ENCODE data around the gene APOA5. TPM values are rescaled to one million over a fixed set of nuclear protein-coding genes. Genes with fewer than 3 reads are reported as not detected.

The APOA5 gene
- total and polyA plus RNA-seq, 9 of the 15 experiments (the other 6 are each of a cell fraction or from before 2014, with no cell fraction given) = not detected

DNA sequence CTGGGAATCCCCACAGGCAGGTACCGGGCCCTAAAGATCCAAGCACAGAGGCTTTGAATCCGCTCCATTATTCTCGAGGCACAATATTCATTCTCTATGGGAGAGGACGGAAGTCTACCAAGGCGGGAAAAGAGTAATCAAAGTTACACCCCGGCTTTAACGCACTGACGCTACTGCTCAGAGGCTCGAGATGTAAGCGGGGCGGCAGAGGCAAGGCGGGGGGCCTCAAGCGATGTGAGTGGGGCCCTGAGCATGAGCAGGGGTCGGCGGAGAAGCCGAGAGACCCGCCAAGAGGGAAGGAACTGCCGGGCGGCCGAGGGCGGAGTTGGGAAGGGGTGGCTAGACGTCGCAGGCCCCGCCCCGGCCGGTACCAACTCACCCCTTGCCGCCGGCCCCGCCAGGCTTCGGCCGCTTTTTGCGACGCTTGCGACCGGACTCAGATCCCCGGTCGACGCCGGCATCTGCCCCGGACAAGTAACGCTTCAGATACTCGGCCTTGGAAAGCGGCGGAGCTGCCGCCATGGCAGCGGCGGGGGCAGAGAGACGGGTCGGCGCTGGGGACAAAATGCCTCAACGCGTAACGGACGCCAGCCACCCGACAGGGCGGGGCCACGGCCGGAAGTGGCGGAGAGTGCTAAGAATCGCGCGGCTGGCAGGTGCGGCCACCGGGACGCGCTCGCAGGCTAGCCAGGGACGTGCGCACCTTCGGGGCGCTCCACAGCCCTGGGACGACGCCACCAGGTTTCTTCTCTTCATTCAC, 19.1 kb downstream of the APOA5 start, which contains the start of gene BUD13 (continued):
- TF ChIP-seq JUN (IDR thresholded peaks at IDR 0.05; ENCODE audit: borderline replicate concordance, low read depth, low read length) = peak; percentile 10; the same call in 1 of the 2 replicates
- no peak; the same call in 1 of the 2 replicates for TF ChIP-seq JUN (CRISPR knock-in tag; IDR thresholded peaks at IDR 0.05; ENCODE audit: borderline replicate concordance)
- TF ChIP-seq RBM22 (IDR thresholded peaks at IDR 0.05; ENCODE audit: low read depth, low read length, poor library complexity, severe bottlenecking) = peak; percentile 58
- TF ChIP-seq HDGF (IDR thresholded peaks at IDR 0.05) = no peak
- peak; percentile 84 for TF ChIP-seq TFAP4 (CRISPR knock-in tag; IDR thresholded peaks at IDR 0.05; ENCODE audit: borderline replicate concordance)
- TF ChIP-seq MCM3 (IDR thresholded peaks at IDR 0.05) = no peak
- TF ChIP-seq YY1 (IDR thresholded peaks at IDR 0.05; ENCODE audit: borderline replicate concordance in 1 of 3, control insufficient read depth in 1 of 3, extremely low read depth in 1 of 3, insufficient read depth in 3 of 3, insufficient read length in 1 of 3, insufficient replicate concordance in 2 of 3, low read depth in 1 of 3, low read length in 2 of 3) = peak; percentile 69 to 96 (median 91)
- peak; percentile 65; the same call in 1 of the 2 replicates for TF ChIP-seq NKRF (IDR thresholded peaks at IDR 0.05; ENCODE audit: borderline replicate concordance)
- TF ChIP-seq TSC22D4 (tag; IDR thresholded peaks at IDR 0.05) = no peak
- no peak for TF ChIP-seq ZNF589 (CRISPR knock-in tag; IDR thresholded peaks at IDR 0.05; ENCODE audit: low read depth)
- no peak for TF ChIP-seq HBP1 (CRISPR knock-in tag; IDR thresholded peaks at IDR 0.05)
- TF ChIP-seq ILK (tag; IDR thresholded peaks at IDR 0.05; ENCODE audit: borderline replicate concordance, low read depth) = no peak
- peak; percentile 86 to 95 for TF ChIP-seq E2F6 (IDR thresholded peaks at IDR 0.05; ENCODE audit: borderline replicate concordance in 1 of 2, extremely low read depth in 1 of 2, insufficient read depth in 1 of 2, insufficient read length in 1 of 2, low read depth in 1 of 2, low read length in 1 of 2, poor library complexity in 1 of 2, severe bottlenecking in 1 of 2)
- TF ChIP-seq UBTF (IDR thresholded peaks at IDR 0.05; ENCODE audit: borderline replicate concordance in 1 of 2, low read depth in 2 of 2, low read length in 2 of 2) = 0 out of 4 replicates have a peak, but pooled peaks of 1 of the 2 experiments have one; percentile 14
- 0 out of 2 replicates have a peak, but pooled peaks have one; percentile 28 for TF ChIP-seq KLF13 (tag; IDR thresholded peaks at IDR 0.05; ENCODE audit: borderline replicate concordance, low read depth)

Data from K562 (cell line).